Endothelial cell (in vitro differentiated cells): ENCODE data around the gene DISP3. TPM values are rescaled to one million over a fixed set of nuclear protein-coding genes. Genes with fewer than 3 reads are reported as not detected.

ENCODE experiments used
- DNase-seq: peaks from one replicate; pipeline ENCODE4 v3.0.0; 2021; ENCODE audit warnings: low spot score
- H3K27ac Mint-ChIP-seq: one replicate; pipeline ENCODE4 v1.8.0; 2021; ENCODE audit warnings: mixed read lengths, inconsistent platforms; ENCODE audit not compliant: unreplicated experiment
- H3K27me3 Mint-ChIP-seq: one replicate; pipeline ENCODE4 v1.8.0; 2021; ENCODE audit warnings: mild to moderate bottlenecking, moderate library complexity, mixed read lengths, inconsistent platforms; ENCODE audit not compliant: unreplicated experiment
- H3K36me3 Mint-ChIP-seq: one replicate; pipeline ENCODE4 v1.8.0; 2021; ENCODE audit warnings: mild to moderate bottlenecking, low read depth, mixed read lengths, inconsistent platforms; ENCODE audit not compliant: unreplicated experiment
- H3K4me1 Mint-ChIP-seq: one replicate; pipeline ENCODE4 v1.8.0; 2021; ENCODE audit warnings: mild to moderate bottlenecking, mixed read lengths, inconsistent platforms; ENCODE audit not compliant: unreplicated experiment
- H3K4me3 Mint-ChIP-seq: one replicate; pipeline ENCODE4 v1.8.0; 2021; ENCODE audit warnings: mild to moderate bottlenecking, mixed read lengths, inconsistent platforms; ENCODE audit not compliant: unreplicated experiment
- H3K9me3 Mint-ChIP-seq: one replicate; pipeline ENCODE4 v1.8.0; 2021; ENCODE audit warnings: mixed read lengths, inconsistent platforms; ENCODE audit not compliant: unreplicated experiment
- CTCF ChIP-seq: fragments of 200-600 bp; sonication (generic); IDR thresholded peaks from one replicate; pipeline ENCODE4 v1.5.0; 2021; ENCODE audit warnings: antibody characterized with exemption; ENCODE audit not compliant: unreplicated experiment
- total RNA-seq: library from RNA; stranded (reverse); fragmentation: NEBNext Ultra II Directional; extraction: Animal tissue kit (Norgen Biotek cat#: 25700); gene quantifications from one replicate; pipeline ENCODE4 v1.2.1, GENCODE V29; 2021; ENCODE audit not compliant: unreplicated experiment

The DISP3 gene
- total RNA-seq, 1 donor from 2014 or later: 1.6 TPM

- Mint-ChIP-seq H3K9me3 (no peaks in the 10 kb centered on the region), H3K4me1 (no peaks in the 10 kb centered on the region), H3K27ac (no peak overlapping the region), H3K36me3 (no peaks in the 10 kb centered on the region), H3K27me3 (no peaks in the 10 kb centered on the region), H3K4me3 (no peak overlapping the region)
- TF ChIP-seq CTCF: peak; percentile 31
- DNase-seq: no peak
Observed at GRCh38 chr1:11534846-11535245, 55.9 kb downstream of the DISP3 start.

GRCh38 chr1:11535316-11535715, 56.4 kb downstream of the DISP3 start:
- no peaks in the 10 kb centered on the region for H3K4me1 Mint-ChIP-seq
- no peaks in the 10 kb centered on the region for H3K36me3 Mint-ChIP-seq
- no peak overlapping the region for H3K4me3 Mint-ChIP-seq
- TF ChIP-seq CTCF: no peak
- H3K27me3 Mint-ChIP-seq: no peaks in the 10 kb centered on the region
- no peak overlapping the region for H3K27ac Mint-ChIP-seq
- no peaks in the 10 kb centered on the region for H3K9me3 Mint-ChIP-seq
- no peak for DNase-seq

GRCh38 chr1:11535761-11536572, 57.0 kb downstream of the DISP3 start:
- no peak for DNase-seq
- no peak for TF ChIP-seq CTCF
- H3K36me3 Mint-ChIP-seq: no peaks in the 10 kb centered on the region
- H3K27ac Mint-ChIP-seq: no peak overlapping the region
- no peaks in the 10 kb centered on the region for H3K9me3 Mint-ChIP-seq
- no peak overlapping the region for H3K4me3 Mint-ChIP-seq
- no peaks in the 10 kb centered on the region for H3K4me1 Mint-ChIP-seq
- H3K27me3 Mint-ChIP-seq: no peaks in the 10 kb centered on the region

- Mint-ChIP-seq H3K27me3 (no peaks in the 10 kb centered on the region), H3K27ac (no peak overlapping the region), H3K4me3 (no peak overlapping the region), H3K9me3 (no peaks in the 10 kb centered on the region), H3K4me1 (no peaks in the 10 kb centered on the region), H3K36me3 (no peaks in the 10 kb centered on the region)
- DNase-seq: no peak
- no peak for TF ChIP-seq CTCF
Observed at GRCh38 chr1:11536573-11537379, 57.8 kb downstream of the DISP3 start.

- H3K27me3 Mint-ChIP-seq: peaks cover 4% of the 10 kb centered on the region
- H3K4me3 Mint-ChIP-seq: no peak overlapping the region
- TF ChIP-seq CTCF: no peak
- H3K27ac Mint-ChIP-seq: no peak overlapping the region
- no peaks in the 10 kb centered on the region for H3K4me1 Mint-ChIP-seq
- DNase-seq: no peak
- H3K9me3 Mint-ChIP-seq: no peaks in the 10 kb centered on the region
- H3K36me3 Mint-ChIP-seq: no peaks in the 10 kb centered on the region
Observed at GRCh38 chr1:11537380-11537764, 58.4 kb downstream of the DISP3 start.
